Measurements from ENCODE around the gene MBNL2.

- TF ChIP-seq SP1 (CRISPR knock-in tag; conservative IDR thresholded peaks at IDR 0.05) = no peak
- no peak for TF ChIP-seq CTCF (IDR thresholded peaks at IDR 0.05)
- no peak for TF ChIP-seq CREB1 (CRISPR knock-in tag; IDR thresholded peaks at IDR 0.05)
- TF ChIP-seq CDX4 (CRISPR knock-in tag; IDR thresholded peaks at IDR 0.05; ENCODE audit: borderline replicate concordance) = no peak
- TF ChIP-seq E2F1 (CRISPR knock-in tag; IDR thresholded peaks at IDR 0.05) = no peak
- TF ChIP-seq ATF3 (CRISPR knock-in tag; conservative IDR thresholded peaks at IDR 0.05) = no peak
- TF ChIP-seq FOXK1 (CRISPR knock-in tag; IDR thresholded peaks at IDR 0.05) = no peak
- no peak for TF ChIP-seq MAX (CRISPR knock-in tag; IDR thresholded peaks at IDR 0.05)
Measured at GRCh38 chr13:97182111-97182890, 39.8 kb upstream of the MBNL2 start.
